ENCODE data around the gene CALR3.

CALR3 gene

GRCh38 chr19:16460454-16460853, 35.5 kb downstream of the CALR3 start:
- Histone ChIP-seq H3K4me3 (ENCODE audit: low read length in 2 of 2) (no peak overlapping the region), H3K18ac (ENCODE audit: low read length) (no peak overlapping the region), H3K79me1 (ENCODE audit: low read depth, low read length) (peaks cover 34% of the 10 kb centered on the region), H3K14ac (ENCODE audit: low read length) (no peak overlapping the region), H3K9ac (ENCODE audit: low read depth, low read length, poor library complexity) (no peak overlapping the region), H4K8ac (ENCODE audit: low read depth, low read length) (no peak overlapping the region), H2BK5ac (ENCODE audit: low read length) (no peak overlapping the region), H3K27ac (replicated peaks; ENCODE audit: low read length) (no peak overlapping the region), H3K9me3 (replicated peaks in 1 of 2; ENCODE audit: control insufficient read depth in 2 of 2, insufficient read depth in 1 of 2, low read depth in 1 of 2, low read length in 2 of 2) (peaks cover 0 to 1% of the 10 kb centered on the region in 2 donors), H3K36me3 (replicated peaks in 1 of 2; ENCODE audit: control insufficient read depth in 2 of 2, insufficient read depth in 2 of 2, low read length in 2 of 2) (peaks cover 5 to 6% of the 10 kb centered on the region in 2 donors), H2AK5ac (ENCODE audit: low read depth, low read length) (no peak overlapping the region), H3K4ac (ENCODE audit: low read length) (no peak overlapping the region), H3K4me1 (ENCODE audit: control insufficient read depth in 2 of 2, insufficient read depth in 1 of 2, low read depth in 1 of 2, low read length in 2 of 2) (peaks cover 13 to 21% of the 10 kb centered on the region in 2 donors), H3K27me3 (ENCODE audit: control insufficient read depth in 3 of 3, insufficient read depth in 3 of 3, low read depth in 1 of 3, low read length in 3 of 3) (no peaks in the 10 kb centered on the region), H2BK15ac (ENCODE audit: low read length) (no peak overlapping the region), H2AFZ (ENCODE audit: low read length) (no peak overlapping the region), H2BK12ac (ENCODE audit: low read length) (no peak overlapping the region), H3K4me2 (ENCODE audit: insufficient read depth, low read length, poor library complexity, severe bottlenecking) (no peak overlapping the region), H3K23ac (ENCODE audit: low read depth, low read length, poor library complexity) (no peak overlapping the region), H4K91ac (ENCODE audit: low read depth, low read length, poor library complexity) (no peak overlapping the region), H2BK120ac (ENCODE audit: low read depth, low read length) (no peak overlapping the region)
- WGBS, 2 donors (ENCODE audit: extremely low coverage in 2 of 2, insufficient read length in 2 of 2, insufficient replicate concordance in 1 of 2), result no CpG with 5 or more reads among the region's 8 CpGs
- no peak for DNase-seq (ENCODE audit: low spot score)

- Histone ChIP-seq H3K9ac (ENCODE audit: low read depth, low read length, poor library complexity) (no peak overlapping the region), H3K18ac (ENCODE audit: low read length) (no peak overlapping the region), H3K4me2 (ENCODE audit: insufficient read depth, low read length, poor library complexity, severe bottlenecking) (no peak overlapping the region), H2BK12ac (ENCODE audit: low read length) (no peak overlapping the region), H3K14ac (ENCODE audit: low read length) (no peak overlapping the region), H2BK5ac (ENCODE audit: low read length) (no peak overlapping the region), H2AFZ (ENCODE audit: low read length) (no peak overlapping the region), H3K27me3 (ENCODE audit: control insufficient read depth in 3 of 3, insufficient read depth in 3 of 3, low read depth in 1 of 3, low read length in 3 of 3) (no peaks in the 10 kb centered on the region), H2BK15ac (ENCODE audit: low read length) (no peak overlapping the region), H3K4ac (ENCODE audit: low read length) (no peak overlapping the region), H3K9me3 (replicated peaks in 1 of 2; ENCODE audit: control insufficient read depth in 2 of 2, insufficient read depth in 1 of 2, low read depth in 1 of 2, low read length in 2 of 2) (peaks cover 0 to 1% of the 10 kb centered on the region in 2 donors), H3K79me1 (ENCODE audit: low read depth, low read length) (peaks cover 32% of the 10 kb centered on the region), H3K4me3 (ENCODE audit: low read length in 2 of 2) (no peak overlapping the region), H3K4me1 (ENCODE audit: control insufficient read depth in 2 of 2, insufficient read depth in 1 of 2, low read depth in 1 of 2, low read length in 2 of 2) (peaks cover 13 to 22% of the 10 kb centered on the region in 2 donors), H2BK120ac (ENCODE audit: low read depth, low read length) (no peak overlapping the region), H3K36me3 (replicated peaks in 1 of 2; ENCODE audit: control insufficient read depth in 2 of 2, insufficient read depth in 2 of 2, low read length in 2 of 2) (peaks cover 0 to 5% of the 10 kb centered on the region in 2 donors), H4K91ac (ENCODE audit: low read depth, low read length, poor library complexity) (no peak overlapping the region), H3K27ac (replicated peaks; ENCODE audit: low read length) (no peak overlapping the region), H3K23ac (ENCODE audit: low read depth, low read length, poor library complexity) (no peak overlapping the region), H2AK5ac (ENCODE audit: low read depth, low read length) (no peak overlapping the region), H4K8ac (ENCODE audit: low read depth, low read length) (no peak overlapping the region)
- no CpG with 5 or more reads among the region's 3 CpGs for WGBS, 2 donors (ENCODE audit: extremely low coverage in 2 of 2, insufficient read length in 2 of 2, insufficient replicate concordance in 1 of 2)
- DNase-seq (ENCODE audit: low spot score), result no peak
These were observed 36.3 kb downstream of the CALR3 start for GRCh38 chr19:16459680-16460079.

- Histone ChIP-seq H3K9me3 (replicated peaks in 1 of 2; ENCODE audit: control insufficient read depth in 2 of 2, insufficient read depth in 1 of 2, low read depth in 1 of 2, low read length in 2 of 2) (peaks cover 0 to 1% of the 10 kb centered on the region in 2 donors), H4K8ac (ENCODE audit: low read depth, low read length) (no peak overlapping the region), H3K27me3 (ENCODE audit: control insufficient read depth in 3 of 3, insufficient read depth in 3 of 3, low read depth in 1 of 3, low read length in 3 of 3) (no peaks in the 10 kb centered on the region), H4K91ac (ENCODE audit: low read depth, low read length, poor library complexity) (no peak overlapping the region), H3K23ac (ENCODE audit: low read depth, low read length, poor library complexity) (peak overlapping the region; percentile 51), H3K14ac (ENCODE audit: low read length) (no peak overlapping the region), H3K4me1 (ENCODE audit: control insufficient read depth in 2 of 2, insufficient read depth in 1 of 2, low read depth in 1 of 2, low read length in 2 of 2) (peaks cover 18 to 32% of the 10 kb centered on the region in 2 donors), H3K36me3 (replicated peaks in 1 of 2; ENCODE audit: control insufficient read depth in 2 of 2, insufficient read depth in 2 of 2, low read length in 2 of 2) (peaks cover 0 to 5% of the 10 kb centered on the region in 2 donors), H2BK5ac (ENCODE audit: low read length) (no peak overlapping the region), H2BK120ac (ENCODE audit: low read depth, low read length) (no peak overlapping the region), H2AFZ (ENCODE audit: low read length) (no peak overlapping the region), H3K4me2 (ENCODE audit: insufficient read depth, low read length, poor library complexity, severe bottlenecking) (no peak overlapping the region), H3K18ac (ENCODE audit: low read length) (no peak overlapping the region), H2BK15ac (ENCODE audit: low read length) (no peak overlapping the region), H3K4me3 (ENCODE audit: low read length in 2 of 2) (peak overlapping the region in 1 of 2 donors; percentile 40), H3K27ac (replicated peaks; ENCODE audit: low read length) (no peak overlapping the region), H3K4ac (ENCODE audit: low read length) (no peak overlapping the region), H2AK5ac (ENCODE audit: low read depth, low read length) (no peak overlapping the region), H3K9ac (ENCODE audit: low read depth, low read length, poor library complexity) (peak overlapping the region; percentile 82), H3K79me1 (ENCODE audit: low read depth, low read length) (peaks cover 25% of the 10 kb centered on the region), H2BK12ac (ENCODE audit: low read length) (no peak overlapping the region)
- WGBS, 2 donors (ENCODE audit: extremely low coverage in 2 of 2, insufficient read length in 2 of 2, insufficient replicate concordance in 1 of 2), result no CpG with 5 or more reads among the region's 25 CpGs
- DNase-seq (ENCODE audit: low spot score), result no peak
These were observed 37.3 kb downstream of the CALR3 start for GRCh38 chr19:16458391-16459341.

DNA sequence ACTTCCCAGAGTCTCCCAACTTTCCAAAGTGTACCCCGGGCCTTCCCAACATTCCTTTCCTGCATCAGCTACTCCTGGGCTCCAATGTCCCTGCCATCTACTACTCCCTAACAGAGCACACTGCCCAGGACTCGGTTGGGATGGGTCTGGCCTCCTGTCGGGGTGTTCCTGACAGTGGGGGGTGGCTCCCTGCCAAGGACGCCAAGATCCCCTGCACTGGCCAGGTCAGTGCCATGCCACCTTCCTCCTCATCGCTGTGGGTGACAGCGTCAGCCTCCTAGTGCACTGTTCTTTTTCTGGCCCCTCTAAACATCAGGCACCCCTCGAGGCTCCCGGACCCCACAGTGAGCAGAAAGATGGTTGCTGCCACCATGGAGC, 38.0 kb downstream of the CALR3 start:
- no peak overlapping the region for H3K4me2 ChIP-seq (ENCODE audit: insufficient read depth, low read length, poor library complexity, severe bottlenecking)
- H2BK12ac ChIP-seq (ENCODE audit: low read length), result no peak overlapping the region
- H2AFZ ChIP-seq (ENCODE audit: low read length), result no peak overlapping the region
- H3K79me1 ChIP-seq (ENCODE audit: low read depth, low read length), result peaks cover 21% of the 10 kb centered on the region
- H3K27ac ChIP-seq (replicated peaks; ENCODE audit: low read length), result no peak overlapping the region
- H3K27me3 ChIP-seq (ENCODE audit: control insufficient read depth in 3 of 3, insufficient read depth in 3 of 3, low read depth in 1 of 3, low read length in 3 of 3), result no peaks in the 10 kb centered on the region
- WGBS, 2 donors (ENCODE audit: extremely low coverage in 2 of 2, insufficient read length in 2 of 2, insufficient replicate concordance in 1 of 2), result no CpG with 5 or more reads among the region's 8 CpGs
- no peak overlapping the region for H3K4ac ChIP-seq (ENCODE audit: low read length)
- H3K36me3 ChIP-seq (replicated peaks in 1 of 2; ENCODE audit: control insufficient read depth in 2 of 2, insufficient read depth in 2 of 2, low read length in 2 of 2), result peaks cover 0 to 2% of the 10 kb centered on the region in 2 donors
- peak overlapping the region; percentile 55 for H3K9ac ChIP-seq (ENCODE audit: low read depth, low read length, poor library complexity)
- H3K4me1 ChIP-seq (ENCODE audit: control insufficient read depth in 2 of 2, insufficient read depth in 1 of 2, low read depth in 1 of 2, low read length in 2 of 2), result peaks cover 18 to 34% of the 10 kb centered on the region in 2 donors
- H3K18ac ChIP-seq (ENCODE audit: low read length), result no peak overlapping the region
- H3K4me3 ChIP-seq (ENCODE audit: low read length in 2 of 2), result no peak overlapping the region
- H3K14ac ChIP-seq (ENCODE audit: low read length), result no peak overlapping the region
- peaks cover 0 to 1% of the 10 kb centered on the region in 2 donors for H3K9me3 ChIP-seq (replicated peaks in 1 of 2; ENCODE audit: control insufficient read depth in 2 of 2, insufficient read depth in 1 of 2, low read depth in 1 of 2, low read length in 2 of 2)
- no peak for DNase-seq (ENCODE audit: low spot score)
- no peak overlapping the region for H4K8ac ChIP-seq (ENCODE audit: low read depth, low read length)
- no peak overlapping the region for H2BK120ac ChIP-seq (ENCODE audit: low read depth, low read length)
- no peak overlapping the region for H3K23ac ChIP-seq (ENCODE audit: low read depth, low read length, poor library complexity)
- no peak overlapping the region for H2BK5ac ChIP-seq (ENCODE audit: low read length)
- H2AK5ac ChIP-seq (ENCODE audit: low read depth, low read length), result no peak overlapping the region
- H2BK15ac ChIP-seq (ENCODE audit: low read length), result no peak overlapping the region
- no peak overlapping the region for H4K91ac ChIP-seq (ENCODE audit: low read depth, low read length, poor library complexity)
